GM12878 (cell line): Measurements from ENCODE around the gene KIF15.

Experiments used
- EP300 ChIP-seq, 2 experiments: fragments of 150-350 bp in 1 of 2; IDR thresholded peaks; 2 replicates each; pipeline ENCODE4 v1.6.1; 2011 to 2012; ENCODE audit warnings: low read depth in 2 of 2, low read length in 2 of 2, borderline replicate concordance in 1 of 2, improper control_type of control experiment in 1 of 2, inconsistent platforms in 1 of 2; ENCODE audit not compliant: control insufficient read depth in 1 of 2
- GATAD2B ChIP-seq: fragments of 450-650 bp; conservative IDR thresholded peaks from 2 replicates; pipeline ENCODE4 v1.6.1; 2017; ENCODE audit warnings: low read depth, mild to moderate bottlenecking, moderate library complexity
- JUNB ChIP-seq: IDR thresholded peaks from 2 replicates; pipeline ENCODE4 v1.6.1; 2016; ENCODE audit warnings: antibody characterized with exemption, mild to moderate bottlenecking
- MAX ChIP-seq: IDR thresholded peaks from 2 replicates; pipeline ENCODE4 v1.6.1; 2012; ENCODE audit warnings: low read depth, low read length, improper control_type of control experiment
- PKNOX1 ChIP-seq: fragments of 450-650 bp; IDR thresholded peaks from 2 replicates; pipeline ENCODE4 v1.6.1; 2016; ENCODE audit warnings: mild to moderate bottlenecking
- POLR2A ChIP-seq: IDR thresholded peaks from 2 replicates; pipeline ENCODE4 v1.6.1; 2011; ENCODE audit warnings: low read depth, mild to moderate bottlenecking, low read length
- RAD21 ChIP-seq: IDR thresholded peaks from 2 replicates; pipeline ENCODE4 v1.6.1; 2011; ENCODE audit warnings: mild to moderate bottlenecking, low read depth, low read length, moderate library complexity; ENCODE audit not compliant: insufficient read depth
- SP1 ChIP-seq: IDR thresholded peaks from one replicate; pipeline ENCODE4 v1.6.1; 2011; ENCODE audit warnings: low read depth, low read length
- SRF ChIP-seq, 2 experiments: IDR thresholded peaks; 2 replicates each; pipeline ENCODE4 v1.6.1; 2011; ENCODE audit warnings: low read depth in 2 of 2, low read length in 2 of 2, mild to moderate bottlenecking in 1 of 2, moderate library complexity in 1 of 2
- TARDBP ChIP-seq: IDR thresholded peaks from 2 replicates; pipeline ENCODE4 v1.6.1; 2016; ENCODE audit warnings: borderline replicate concordance
- ZBTB33 ChIP-seq: fragments of 450-650 bp; IDR thresholded peaks from 2 replicates; pipeline ENCODE4 v1.6.1; 2017; ENCODE audit warnings: mild to moderate bottlenecking

- TF ChIP-seq TARDBP (no peak), ZBTB33 (no peak), SRF (IDR thresholded peaks at IDR 0.05; ENCODE audit: low read depth in 2 of 2, low read length in 2 of 2) (no peak), RAD21 (no peak), JUNB (no peak), POLR2A (no peak), EP300 (IDR thresholded peaks at IDR 0.05; ENCODE audit: borderline replicate concordance in 1 of 2, control insufficient read depth in 1 of 2, low read depth in 2 of 2, low read length in 2 of 2) (no peak), PKNOX1 (no peak), MAX (no peak), SP1 (no peak), GATAD2B (no peak)
Observed at GRCh38 chr3:44722103-44722401, 39.5 kb upstream of the KIF15 start.
